Left ventricle myocardium inferior (tissue), 1 donor: ENCODE measurements around the gene CPEB4. TPM values are rescaled to one million over a fixed set of nuclear protein-coding genes. Genes with fewer than 3 reads are reported as not detected.

Source experiments
- DNase-seq: peaks from one replicate; pipeline ENCODE4 v3.0.0-alpha.2; 2020
- H3K27ac ChIP-seq: fragments of 200-600 bp; replicated peaks from 2 replicates; pipeline ENCODE4 v1.8.0; 2021
- H3K27me3 ChIP-seq: fragments of 200-600 bp; 2 replicates; pipeline ENCODE4 v1.8.0; 2021; ENCODE audit warnings: low read depth
- H3K36me3 ChIP-seq: fragments of 200-600 bp; 2 replicates; pipeline ENCODE4 v1.8.0; 2021
- H3K4me1 ChIP-seq: fragments of 200-600 bp; 2 replicates; pipeline ENCODE4 v1.8.0; 2021
- H3K4me3 ChIP-seq: fragments of 200-600 bp; 2 replicates; pipeline ENCODE4 v1.8.0; 2021; ENCODE audit warnings: mild to moderate bottlenecking, moderate library complexity
- H3K9me3 ChIP-seq: fragments of 200-600 bp; replicated peaks from 2 replicates; pipeline ENCODE4 v1.8.0; 2021
- intact Hi-C: fragments of 100-400 bp; cut with micrococcal nuclease; formaldehyde crosslinking; loops from one replicate; pipeline ENCODE4 v1.11.0; 2022
- total RNA-seq: library from RNA; stranded (reverse); fragmentation: NEBNext Ultra II Directional; extraction: Animal tissue kit (Norgen Biotek cat#: 25700); gene quantifications from one replicate; pipeline ENCODE4 v1.2.1, GENCODE V29; 2021
- TF ChIP-seq, protein P1 (sequence below): fragments of 200-600 bp; IDR thresholded peaks from 2 replicates; pipeline ENCODE4 v1.8.0; 2021; ENCODE audit warnings: antibody characterized with exemption, mild to moderate bottlenecking, borderline replicate concordance
- donor health status: DM: no; HTN: yes; CAD: no; lungs with severe emphysema.

CPEB4 gene
- total RNA-seq, 1 donor from 2014 or later, result 136 TPM

DNA sequence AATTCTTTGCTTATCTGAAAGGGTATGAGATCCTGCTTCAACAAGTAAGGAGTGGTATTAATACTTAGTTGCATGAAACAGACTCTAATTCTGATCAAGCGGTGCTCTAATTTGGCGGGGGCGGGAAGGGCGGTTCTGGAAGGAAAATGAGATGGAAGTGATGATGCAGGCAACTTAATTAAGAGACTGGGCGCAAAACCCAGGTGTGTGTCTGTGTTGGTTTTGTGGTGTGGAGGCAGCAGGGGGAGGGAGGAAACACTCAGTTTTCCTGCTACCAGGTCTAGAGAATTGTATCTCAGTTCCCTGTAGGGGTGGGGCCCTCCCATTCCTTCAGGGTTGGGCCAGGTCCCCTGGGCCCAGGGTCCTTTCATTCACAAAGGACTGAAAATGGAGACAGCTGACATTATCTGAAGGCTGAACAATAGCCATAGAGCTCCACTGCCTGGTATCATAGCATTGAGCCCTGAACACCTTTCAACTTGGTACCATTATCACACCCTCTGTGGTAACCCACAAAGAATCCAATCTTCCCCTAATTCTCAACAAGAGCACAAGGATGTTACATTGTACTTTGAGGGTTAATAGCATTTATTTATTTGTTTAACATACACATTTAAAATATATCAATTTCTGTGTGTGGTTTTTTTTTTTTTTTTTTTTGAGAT is 83.7 kb downstream of the CPEB4 start:
- TF ChIP-seq, protein P1, sequence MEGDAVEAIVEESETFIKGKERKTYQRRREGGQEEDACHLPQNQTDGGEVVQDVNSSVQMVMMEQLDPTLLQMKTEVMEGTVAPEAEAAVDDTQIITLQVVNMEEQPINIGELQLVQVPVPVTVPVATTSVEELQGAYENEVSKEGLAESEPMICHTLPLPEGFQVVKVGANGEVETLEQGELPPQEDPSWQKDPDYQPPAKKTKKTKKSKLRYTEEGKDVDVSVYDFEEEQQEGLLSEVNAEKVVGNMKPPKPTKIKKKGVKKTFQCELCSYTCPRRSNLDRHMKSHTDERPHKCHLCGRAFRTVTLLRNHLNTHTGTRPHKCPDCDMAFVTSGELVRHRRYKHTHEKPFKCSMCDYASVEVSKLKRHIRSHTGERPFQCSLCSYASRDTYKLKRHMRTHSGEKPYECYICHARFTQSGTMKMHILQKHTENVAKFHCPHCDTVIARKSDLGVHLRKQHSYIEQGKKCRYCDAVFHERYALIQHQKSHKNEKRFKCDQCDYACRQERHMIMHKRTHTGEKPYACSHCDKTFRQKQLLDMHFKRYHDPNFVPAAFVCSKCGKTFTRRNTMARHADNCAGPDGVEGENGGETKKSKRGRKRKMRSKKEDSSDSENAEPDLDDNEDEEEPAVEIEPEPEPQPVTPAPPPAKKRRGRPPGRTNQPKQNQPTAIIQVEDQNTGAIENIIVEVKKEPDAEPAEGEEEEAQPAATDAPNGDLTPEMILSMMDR, result no peak
- Histone ChIP-seq H3K9me3 (no peaks in the 10 kb centered on the region), H3K27me3 (no peaks in the 10 kb centered on the region), H3K4me1 (peaks cover 34% of the 10 kb centered on the region), H3K27ac (no peak overlapping the region), H3K4me3 (no peak overlapping the region), H3K36me3 (no peaks in the 10 kb centered on the region)
- no peak for DNase-seq
- intact Hi-C loops, result loop anchor here (2.0 kb wide), 1 partner anchor 353 kb away; no protein-coding TSS in a partner anchor

DNA sequence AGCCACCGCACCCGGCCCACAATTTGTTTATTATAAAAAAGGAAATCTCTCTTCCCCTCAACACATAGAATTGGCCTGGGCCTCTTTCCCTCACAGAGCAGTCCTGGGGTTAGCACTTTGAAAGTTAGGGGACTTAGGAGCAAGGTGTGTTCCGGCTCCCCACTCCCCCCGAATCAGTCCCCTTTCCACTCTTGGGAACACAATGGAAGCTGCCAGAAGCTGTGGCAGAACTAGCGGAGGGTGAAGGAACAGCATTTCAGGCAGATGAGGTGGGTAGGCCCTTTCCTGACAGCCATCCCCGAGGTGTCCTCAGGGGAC is 84.4 kb downstream of the CPEB4 start:
- Histone ChIP-seq H3K27me3 (no peaks in the 10 kb centered on the region), H3K4me1 (peaks cover 34% of the 10 kb centered on the region), H3K36me3 (no peaks in the 10 kb centered on the region), H3K9me3 (no peaks in the 10 kb centered on the region), H3K27ac (peak overlapping the region; percentile 76), H3K4me3 (peak overlapping the region; percentile 68)
- DNase-seq, result no peak
- TF ChIP-seq, protein P1, result no peak
- intact Hi-C loops, result loop anchor here (2.0 kb wide), 1 partner anchor 354 kb away; no protein-coding TSS in a partner anchor

DNA sequence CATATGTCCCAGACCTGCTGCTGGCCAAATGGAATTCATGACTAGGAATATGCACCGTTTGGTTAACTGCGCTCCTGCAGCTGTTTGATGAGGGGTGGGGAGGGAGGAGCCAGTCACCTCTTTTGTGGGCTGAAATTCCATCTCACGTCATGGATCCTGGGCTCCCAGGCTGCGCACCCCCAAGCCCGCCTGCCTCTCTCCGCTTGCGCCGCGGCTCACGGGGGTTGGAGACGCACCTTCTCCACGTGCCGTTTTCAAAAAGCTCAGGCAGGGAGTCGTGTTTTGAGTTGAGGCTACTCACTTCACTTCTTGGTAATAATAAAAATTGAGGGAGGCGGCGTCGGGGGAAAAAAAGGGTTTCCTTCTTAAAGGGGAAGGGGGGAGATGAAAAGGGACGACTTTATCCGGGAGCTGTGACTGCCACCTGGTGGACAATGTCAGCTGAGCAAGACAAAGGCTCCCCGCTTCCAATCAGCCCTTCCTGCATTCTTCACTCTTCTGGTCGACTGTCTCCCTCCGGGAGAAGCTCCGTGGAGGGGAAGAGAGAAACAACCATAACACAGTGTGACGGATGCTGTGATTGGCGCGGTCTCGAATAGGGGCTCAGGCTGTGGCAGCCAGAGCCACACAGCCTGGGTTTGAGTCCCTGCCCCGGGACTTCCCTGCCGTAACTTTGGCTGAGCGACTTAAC is 84.9 kb downstream of the CPEB4 start:
- intact Hi-C loops, result loop anchor here (2.0 kb wide), 1 partner anchor 354 kb away; no protein-coding TSS in a partner anchor
- Histone ChIP-seq H3K9me3 (no peaks in the 10 kb centered on the region), H3K27ac (peak overlapping the region; percentile 76), H3K36me3 (no peaks in the 10 kb centered on the region), H3K4me3 (peak overlapping the region; percentile 68), H3K4me1 (peaks cover 34% of the 10 kb centered on the region), H3K27me3 (no peaks in the 10 kb centered on the region)
- TF ChIP-seq, protein P1, result peak; percentile 89
- peak; percentile 75 for DNase-seq

DNA sequence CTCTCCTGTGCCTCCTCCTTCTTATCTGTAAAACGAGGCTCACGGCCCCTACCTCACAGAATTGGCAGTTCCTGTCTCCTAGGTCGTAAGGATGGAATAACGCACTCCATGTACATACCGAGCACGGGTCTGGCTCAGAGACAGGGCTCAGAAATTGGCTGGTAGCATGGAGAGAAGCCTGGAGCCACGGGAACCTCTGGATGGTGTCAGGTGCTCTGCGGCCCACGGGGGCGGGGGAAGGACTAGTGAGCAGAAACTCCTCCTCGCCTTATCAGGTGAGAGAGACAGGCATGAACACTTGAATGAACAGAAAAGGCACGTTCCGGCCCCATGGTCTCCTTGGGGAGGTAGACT is 85.4 kb downstream of the CPEB4 start:
- H3K27ac ChIP-seq, result peak overlapping the region; percentile 76
- H3K4me1 ChIP-seq, result peaks cover 34% of the 10 kb centered on the region
- no peaks in the 10 kb centered on the region for H3K9me3 ChIP-seq
- no peak for DNase-seq
- peak overlapping the region; percentile 68 for H3K4me3 ChIP-seq
- no peaks in the 10 kb centered on the region for H3K36me3 ChIP-seq
- TF ChIP-seq, protein P1, result no peak
- intact Hi-C loops, result loop anchor here (2.0 kb wide), 1 partner anchor 355 kb away; no protein-coding TSS in a partner anchor
- no peaks in the 10 kb centered on the region for H3K27me3 ChIP-seq

DNA sequence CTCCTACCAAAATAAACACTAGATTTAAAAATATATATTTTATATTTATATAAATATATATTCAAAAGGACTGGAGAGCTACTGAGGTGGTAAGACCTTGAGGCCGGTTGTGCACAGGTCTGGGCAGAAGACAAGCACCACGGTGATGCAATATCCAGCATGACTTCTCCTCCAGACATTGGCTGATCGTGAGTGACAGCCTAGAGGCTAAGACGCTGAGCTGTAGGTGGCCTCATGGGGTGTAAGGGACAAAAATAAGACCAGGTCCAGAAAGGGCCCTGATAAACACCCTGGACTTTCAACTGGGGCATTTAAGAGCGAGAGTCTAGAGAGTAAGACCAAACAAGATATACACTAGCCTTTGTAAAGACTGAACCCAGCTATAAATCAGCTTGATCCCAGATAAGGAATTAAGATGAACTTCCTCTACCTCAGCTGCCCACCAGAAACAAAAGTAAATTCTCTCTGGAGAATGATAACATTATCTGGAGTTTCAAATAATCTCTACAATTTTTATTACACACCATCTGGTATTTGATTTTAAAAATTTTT is 86.6 kb downstream of the CPEB4 start:
- Histone ChIP-seq H3K4me3 (no peak overlapping the region), H3K27ac (no peak overlapping the region), H3K36me3 (no peaks in the 10 kb centered on the region), H3K9me3 (no peaks in the 10 kb centered on the region), H3K4me1 (peaks cover 28% of the 10 kb centered on the region), H3K27me3 (no peaks in the 10 kb centered on the region)
- TF ChIP-seq, protein P1, result no peak
- intact Hi-C loops, result no loop called here
- no peak for DNase-seq
